ENCODE results near the gene PLK3.
"Not testable (repeated sequence)": the region's sequence is repeated elsewhere in the genome, so short reads cannot be mapped to it uniquely, and the experiment has no call there.

PLK3 gene

GRCh38 chr1:44787506-44787905 is 12.7 kb upstream of the PLK3 start:
- DNase-seq (ENCODE audit: low read depth, low spot score), result no peak

- DNase-seq (ENCODE audit: low read depth, low spot score), result no peak
Measured at GRCh38 chr1:44788120-44788860, 11.9 kb upstream of the PLK3 start, which contains the start of gene BEST4. Gene BEST4, minus strand, starts transcription at chr1:44788170. Its CDS starts 465 bp downstream, at chr1:44787705.

- peak; percentile 42 for DNase-seq (ENCODE audit: low read depth, low spot score)
Measured at GRCh38 chr1:44790968-44791801, 9.0 kb upstream of the PLK3 start.

- DNase-seq (ENCODE audit: low read depth, low spot score), result no peak
Measured at GRCh38 chr1:44792736-44793502, 7.3 kb upstream of the PLK3 start.

GRCh38 chr1:44797886-44798285 is 2.3 kb upstream of the PLK3 start:
- DNase-seq (ENCODE audit: low read depth, low spot score), result not testable (repeated sequence)

GRCh38 chr1:44798481-44799365 is 1.5 kb upstream of the PLK3 start:
- DNase-seq (ENCODE audit: low read depth, low spot score), result no peak

GRCh38 chr1:44801491-44802305 is 1.5 kb downstream of the PLK3 start:
- no peak for DNase-seq (ENCODE audit: low read depth, low spot score)

GRCh38 chr1:44802306-44803061 is 2.3 kb downstream of the PLK3 start:
- DNase-seq (ENCODE audit: low read depth, low spot score), result peak; percentile 33

GRCh38 chr1:44803062-44803311 is 2.8 kb downstream of the PLK3 start:
- DNase-seq (ENCODE audit: low read depth, low spot score), result no peak

- DNase-seq (ENCODE audit: low read depth, low spot score), result no peak
Measured at GRCh38 chr1:44803312-44804095, 3.3 kb downstream of the PLK3 start.

GRCh38 chr1:44805311-44806024 is 5.3 kb downstream of the PLK3 start:
- DNase-seq (ENCODE audit: low read depth, low spot score), result no peak

GRCh38 chr1:44806025-44806703 is 6.0 kb downstream of the PLK3 start:
- DNase-seq (ENCODE audit: low read depth, low spot score), result no peak

- DNase-seq (ENCODE audit: low read depth, low spot score), result no peak
Measured at GRCh38 chr1:44806704-44807363, 6.7 kb downstream of the PLK3 start, which contains the start of gene DYNLT4. Gene DYNLT4, minus strand, starts transcription at chr1:44807351. Its CDS starts 683 bp downstream, at chr1:44806668.

- DNase-seq (ENCODE audit: low read depth, low spot score), result peak; percentile 98
Measured at GRCh38 chr1:44807364-44808062, 7.3 kb downstream of the PLK3 start.

- peak; percentile 91 for DNase-seq (ENCODE audit: low read depth, low spot score)
Measured at GRCh38 chr1:44808063-44808937, 8.1 kb downstream of the PLK3 start, which contains the start of gene BTBD19. Gene BTBD19, plus strand, starts transcription at chr1:44808523. Its CDS starts 298 bp downstream, at chr1:44808821.

Measured in ELF-1 (cell line).